ENCODE data around the gene ZFAND2B. TPM values are rescaled to one million over a fixed set of nuclear protein-coding genes. Genes with fewer than 3 reads are reported as not detected.
"Not testable (repeated sequence)": the region's sequence is repeated elsewhere in the genome, so short reads cannot be mapped to it uniquely, and the experiment has no call there.

ZFAND2B gene
- polyA plus RNA-seq, 4 donors: 46.9 to 182 (median 101) TPM

DNA sequence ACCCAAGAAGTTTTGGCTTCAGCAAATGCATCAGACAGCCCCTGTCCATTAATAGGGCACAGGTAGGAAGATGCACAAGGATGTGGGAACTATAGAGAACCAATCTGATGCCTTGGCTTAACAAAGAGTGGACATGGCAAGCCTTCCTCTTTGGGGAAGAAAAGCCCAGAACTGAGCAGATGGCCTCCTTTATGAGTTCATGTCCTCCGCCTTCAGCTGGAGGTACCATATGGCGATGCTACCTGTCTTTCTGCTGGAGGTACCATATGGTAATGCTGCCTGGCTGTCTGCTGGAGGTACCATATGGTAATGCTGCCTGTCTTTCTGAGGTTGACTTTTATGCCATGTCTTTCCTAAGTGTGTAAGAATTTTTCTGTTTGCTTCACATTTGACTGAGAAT is 22.5 kb upstream of the ZFAND2B start:
- no peak overlapping the region for H3K27ac ChIP-seq (ENCODE audit: low read depth in 1 of 3, low read length in 2 of 3)
- WGBS, 3 donors: 82 to 96% (median 92%) methylated on average over 2 of the region's 2 CpGs
- H3K4me1 ChIP-seq (ENCODE audit: control insufficient read depth in 3 of 3, insufficient read depth in 2 of 3, low read depth in 1 of 3, low read length in 2 of 3): peaks cover 0 to 4% (median under 1%) of the 10 kb centered on the region in 3 donors
- no peaks in the 10 kb centered on the region for H3K9me3 ChIP-seq (ENCODE audit: control insufficient read depth in 2 of 2, insufficient read depth in 1 of 2, low read depth in 1 of 2, low read length in 1 of 2)
- H3K36me3 ChIP-seq (ENCODE audit: control insufficient read depth in 3 of 3, insufficient read depth in 2 of 3, low read depth in 1 of 3, low read length in 3 of 3): peaks cover 23 to 44% (median 24%) of the 10 kb centered on the region in 3 donors
- H3K4me3 ChIP-seq (ENCODE audit: low read depth in 1 of 3, low read length in 3 of 3): no peak overlapping the region
- FAIRE-seq: no peak
- no peaks in the 10 kb centered on the region for H3K27me3 ChIP-seq (ENCODE audit: control insufficient read depth in 3 of 3, insufficient read depth in 3 of 3, low read length in 3 of 3)
- DNase-seq: no peak

DNA sequence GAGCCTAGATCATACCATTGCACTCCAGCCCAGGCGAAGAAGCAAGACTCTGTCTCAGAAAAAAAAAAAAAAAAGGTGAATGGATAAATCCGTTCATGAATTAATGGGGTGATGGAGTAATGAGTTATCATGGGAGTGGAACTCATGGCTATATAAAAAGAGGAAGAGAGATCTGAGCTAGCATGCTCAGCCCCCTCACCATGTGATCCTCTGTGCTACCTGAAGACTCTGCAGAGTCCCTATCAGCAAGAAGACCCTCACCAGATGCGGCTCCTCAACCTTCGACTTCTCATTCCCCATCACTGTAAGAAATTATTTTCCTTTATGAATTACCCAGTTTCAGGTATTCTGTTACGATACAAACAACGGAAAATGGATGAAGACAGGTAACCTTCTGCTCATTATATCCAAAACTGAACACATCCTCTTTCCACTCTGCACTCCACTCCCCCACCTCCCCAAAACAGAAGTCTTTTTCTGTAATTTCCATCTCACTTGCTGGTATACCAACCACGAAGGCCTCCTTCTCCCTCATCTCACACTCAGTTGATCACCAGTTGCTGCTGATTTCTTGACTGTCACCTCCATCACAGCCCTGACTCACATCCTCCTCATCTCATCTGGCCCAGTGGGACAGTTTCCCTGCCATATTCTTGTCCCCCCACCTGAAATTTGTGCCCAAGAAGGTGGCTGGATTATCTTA is 19.7 kb upstream of the ZFAND2B start:
- no peaks in the 10 kb centered on the region for H3K9me3 ChIP-seq (ENCODE audit: control insufficient read depth in 2 of 2, insufficient read depth in 1 of 2, low read depth in 1 of 2, low read length in 1 of 2)
- H3K36me3 ChIP-seq (ENCODE audit: control insufficient read depth in 3 of 3, insufficient read depth in 2 of 3, low read depth in 1 of 3, low read length in 3 of 3): peaks cover 10 to 19% (median 14%) of the 10 kb centered on the region in 3 donors
- no peak for DNase-seq
- no peaks in the 10 kb centered on the region for H3K4me1 ChIP-seq (ENCODE audit: control insufficient read depth in 3 of 3, insufficient read depth in 2 of 3, low read depth in 1 of 3, low read length in 2 of 3)
- H3K27me3 ChIP-seq (ENCODE audit: control insufficient read depth in 3 of 3, insufficient read depth in 3 of 3, low read length in 3 of 3): no peaks in the 10 kb centered on the region
- no peak for FAIRE-seq
- H3K4me3 ChIP-seq (ENCODE audit: low read depth in 1 of 3, low read length in 3 of 3): no peak overlapping the region
- H3K27ac ChIP-seq (ENCODE audit: low read depth in 1 of 3, low read length in 2 of 3): no peak overlapping the region
- WGBS, 3 donors: 84 to 87% (median 87%) methylated on average over 7 of the region's 7 CpGs

DNA sequence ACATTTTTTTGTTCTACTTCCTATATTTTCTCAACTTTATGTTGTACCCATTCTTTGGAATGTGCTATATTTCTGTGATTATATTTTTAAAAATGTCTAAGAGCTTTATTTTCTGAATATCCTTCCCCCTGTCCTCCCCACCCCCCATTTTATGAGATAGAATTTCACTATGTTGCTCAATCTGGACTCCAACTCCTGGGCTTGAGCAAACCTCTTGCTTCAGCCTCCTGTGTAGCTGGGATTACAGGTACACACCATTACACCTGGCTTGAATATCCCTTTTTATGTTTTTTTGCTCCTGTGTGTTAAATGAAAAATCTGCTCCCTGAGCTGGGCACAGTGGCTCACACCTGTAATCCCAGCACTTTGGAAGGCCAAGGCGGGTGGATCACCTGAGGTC is 9.2 kb upstream of the ZFAND2B start:
- Histone ChIP-seq H3K4me3 (ENCODE audit: low read depth in 1 of 3, low read length in 3 of 3) (no peak overlapping the region), H3K27me3 (ENCODE audit: control insufficient read depth in 3 of 3, insufficient read depth in 3 of 3, low read length in 3 of 3) (peaks cover 0 to 6% (median 4%) of the 10 kb centered on the region in 3 donors), H3K27ac (ENCODE audit: low read depth in 1 of 3, low read length in 2 of 3) (no peak overlapping the region), H3K9me3 (ENCODE audit: control insufficient read depth in 2 of 2, insufficient read depth in 1 of 2, low read depth in 1 of 2, low read length in 1 of 2) (no peaks in the 10 kb centered on the region), H3K4me1 (ENCODE audit: control insufficient read depth in 3 of 3, insufficient read depth in 2 of 3, low read depth in 1 of 3, low read length in 2 of 3) (no peaks in the 10 kb centered on the region), H3K36me3 (ENCODE audit: control insufficient read depth in 3 of 3, insufficient read depth in 2 of 3, low read depth in 1 of 3, low read length in 3 of 3) (no peaks in the 10 kb centered on the region)
- DNase-seq (no peak), FAIRE-seq (no peak)
- WGBS, 3 donors: 92 to 100% (median 100%) methylated on average over 1 of the region's 1 CpG

DNA sequence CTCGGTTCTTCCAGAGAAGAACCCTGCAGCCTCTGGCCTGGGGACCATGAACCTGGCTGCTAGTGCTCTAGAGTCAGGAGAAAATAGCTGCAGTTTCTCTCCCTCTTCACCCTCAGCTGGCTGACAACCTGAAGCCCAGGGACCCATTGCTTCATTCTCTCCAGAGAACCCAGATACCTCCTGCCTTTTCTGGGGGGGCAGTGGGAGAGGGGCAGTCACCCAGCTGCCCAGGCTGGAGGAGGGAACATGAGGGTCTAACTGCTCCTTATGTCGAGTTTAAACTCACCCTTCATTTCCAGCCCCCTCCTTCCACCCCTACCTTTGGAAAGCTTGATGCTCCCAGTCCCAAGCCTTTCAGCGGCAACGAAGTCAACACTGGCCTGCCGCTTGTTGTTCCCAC is 7.6 kb upstream of the ZFAND2B start:
- Histone ChIP-seq H3K27ac (ENCODE audit: low read depth in 1 of 3, low read length in 2 of 3) (no peak overlapping the region), H3K4me1 (ENCODE audit: control insufficient read depth in 3 of 3, insufficient read depth in 2 of 3, low read depth in 1 of 3, low read length in 2 of 3) (no peaks in the 10 kb centered on the region), H3K27me3 (ENCODE audit: control insufficient read depth in 3 of 3, insufficient read depth in 3 of 3, low read length in 3 of 3) (peaks cover 0 to 6% (median 4%) of the 10 kb centered on the region in 3 donors), H3K4me3 (ENCODE audit: low read depth in 1 of 3, low read length in 3 of 3) (no peak overlapping the region), H3K9me3 (ENCODE audit: control insufficient read depth in 2 of 2, insufficient read depth in 1 of 2, low read depth in 1 of 2, low read length in 1 of 2) (no peaks in the 10 kb centered on the region), H3K36me3 (ENCODE audit: control insufficient read depth in 3 of 3, insufficient read depth in 2 of 3, low read depth in 1 of 3, low read length in 3 of 3) (no peaks in the 10 kb centered on the region)
- 75 to 87% (median 85%) methylated on average over 5 of the region's 5 CpGs for WGBS, 3 donors
- no peak for DNase-seq
- FAIRE-seq: no peak

DNA sequence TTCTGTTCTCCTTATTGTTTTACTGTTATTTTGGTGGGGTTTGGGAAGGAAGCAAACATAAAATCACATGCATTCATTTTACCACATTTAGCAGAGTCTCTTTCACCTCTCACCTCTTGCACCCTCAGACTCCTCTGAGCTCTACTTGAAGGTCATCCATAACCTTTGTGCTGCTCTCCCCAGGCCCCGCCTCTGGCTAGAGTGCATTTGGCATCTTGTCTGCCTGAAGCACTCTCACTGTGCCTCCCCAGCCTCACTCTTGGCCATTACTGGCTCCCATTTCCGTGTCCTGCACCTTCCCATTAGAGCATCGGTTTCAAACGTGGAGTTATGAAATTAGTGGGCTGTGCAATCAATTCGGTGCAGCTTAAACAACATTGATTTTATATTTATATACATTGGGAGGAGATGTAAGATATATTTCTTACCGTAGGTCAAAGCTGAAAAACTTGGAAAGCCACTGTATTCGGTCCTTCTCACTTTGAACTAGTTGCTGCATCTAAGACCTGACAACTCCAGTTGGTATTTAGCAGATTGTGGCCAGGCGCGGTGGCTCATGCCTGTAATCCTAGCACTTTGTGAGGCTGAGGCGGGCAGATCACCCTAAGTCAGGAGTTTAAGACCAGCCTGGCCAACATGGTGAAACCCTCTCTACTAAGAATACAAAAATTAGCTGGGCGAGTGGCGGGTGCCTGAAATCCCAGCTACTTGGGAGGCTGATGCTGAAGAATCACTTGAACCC is 6.9 kb upstream of the ZFAND2B start:
- Histone ChIP-seq H3K27ac (ENCODE audit: low read depth in 1 of 3, low read length in 2 of 3) (no peak overlapping the region), H3K27me3 (ENCODE audit: control insufficient read depth in 3 of 3, insufficient read depth in 3 of 3, low read length in 3 of 3) (peaks cover 0 to 6% (median 4%) of the 10 kb centered on the region in 3 donors), H3K4me1 (ENCODE audit: control insufficient read depth in 3 of 3, insufficient read depth in 2 of 3, low read depth in 1 of 3, low read length in 2 of 3) (no peaks in the 10 kb centered on the region), H3K9me3 (ENCODE audit: control insufficient read depth in 2 of 2, insufficient read depth in 1 of 2, low read depth in 1 of 2, low read length in 1 of 2) (no peaks in the 10 kb centered on the region), H3K4me3 (ENCODE audit: low read depth in 1 of 3, low read length in 3 of 3) (no peak overlapping the region), H3K36me3 (ENCODE audit: control insufficient read depth in 3 of 3, insufficient read depth in 2 of 3, low read depth in 1 of 3, low read length in 3 of 3) (no peaks in the 10 kb centered on the region)
- 74 to 83% (median 78%) methylated on average over 12 of the region's 12 CpGs for WGBS, 3 donors
- FAIRE-seq (no peak), DNase-seq (no peak)

DNA sequence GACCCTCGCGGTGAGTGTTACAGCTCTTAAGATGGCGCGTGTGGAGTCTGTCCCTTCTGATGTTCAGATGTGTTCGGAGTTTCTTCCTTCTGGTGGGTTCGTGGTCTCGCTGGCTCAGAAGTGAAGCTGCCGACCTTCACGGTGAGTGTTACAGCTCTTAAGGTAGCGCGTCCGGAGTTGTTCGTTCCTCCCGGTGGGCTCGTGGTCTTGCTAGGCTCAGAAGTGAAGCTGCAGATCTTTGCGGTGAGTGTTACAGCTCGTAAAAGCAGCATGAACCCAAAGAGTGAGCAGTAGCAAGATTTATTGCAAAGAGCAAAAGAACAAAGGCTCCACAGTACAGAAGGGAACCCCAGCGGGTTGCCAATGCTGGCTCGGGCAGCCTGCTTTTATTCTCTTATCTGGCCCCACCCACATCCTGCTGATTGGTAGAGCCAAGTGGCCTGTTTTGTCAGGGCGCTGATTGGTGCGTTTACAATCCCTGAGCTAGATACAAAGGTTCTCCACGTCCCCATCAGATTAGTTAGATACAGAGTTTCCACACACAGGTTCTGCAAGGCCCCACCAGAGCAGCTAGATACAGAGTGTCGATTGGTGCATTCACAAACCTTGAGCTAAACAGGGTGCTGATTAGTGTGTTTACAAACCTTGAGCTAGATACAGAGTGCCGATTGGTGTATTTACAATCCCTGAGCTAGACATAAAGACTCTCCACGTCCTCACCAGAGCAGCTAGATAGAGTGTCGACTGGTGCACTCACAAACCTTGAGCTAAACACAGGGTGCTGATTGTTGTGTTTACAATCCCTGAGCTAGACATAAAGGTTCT is 5.9 kb upstream of the ZFAND2B start:
- WGBS, 3 donors: 68 to 77% (median 71%) methylated on average over 24 to 25 of the region's 26 CpGs
- not testable (repeated sequence) for DNase-seq

DNA sequence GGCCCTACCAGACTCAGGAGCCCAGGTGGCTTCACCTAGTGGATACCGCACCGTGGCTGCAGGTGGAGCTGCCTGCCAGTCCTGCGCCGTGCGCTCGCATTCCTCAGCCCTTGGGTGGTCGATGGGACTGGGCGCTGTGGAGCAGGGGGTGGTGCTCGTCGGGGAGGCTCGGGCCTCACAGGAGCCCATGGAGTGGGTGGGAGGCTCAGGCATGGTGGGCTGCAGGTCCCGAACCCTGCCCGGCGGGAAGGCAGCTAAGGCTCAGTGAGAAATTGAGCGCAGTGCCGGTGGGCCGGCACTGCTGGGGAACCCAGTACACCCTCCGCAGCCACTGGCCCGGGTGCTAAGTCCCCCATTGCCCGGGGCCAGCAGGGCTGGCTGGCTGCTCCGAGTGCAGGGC is 5.3 kb upstream of the ZFAND2B start:
- not testable (repeated sequence) for H3K36me3 ChIP-seq (ENCODE audit: control insufficient read depth in 3 of 3, insufficient read depth in 2 of 3, low read depth in 1 of 3, low read length in 3 of 3); H3K27ac ChIP-seq (ENCODE audit: low read depth in 1 of 3, low read length in 2 of 3); H3K4me3 ChIP-seq (ENCODE audit: low read depth in 1 of 3, low read length in 3 of 3); DNase-seq; FAIRE-seq; H3K27me3 ChIP-seq (ENCODE audit: control insufficient read depth in 3 of 3, insufficient read depth in 3 of 3, low read length in 3 of 3); H3K4me1 ChIP-seq (ENCODE audit: control insufficient read depth in 3 of 3, insufficient read depth in 2 of 3, low read depth in 1 of 3, low read length in 2 of 3); H3K9me3 ChIP-seq (ENCODE audit: control insufficient read depth in 2 of 2, insufficient read depth in 1 of 2, low read depth in 1 of 2, low read length in 1 of 2)
- WGBS, 3 donors: 89 to 93% (median 90%) methylated on average over 14 to 21 of the region's 21 CpGs

More for the DNA sequence above, 5.9 kb upstream of the ZFAND2B start:
- not testable (repeated sequence) for H3K4me3 ChIP-seq (ENCODE audit: low read depth in 1 of 3, low read length in 3 of 3); H3K9me3 ChIP-seq (ENCODE audit: control insufficient read depth in 2 of 2, insufficient read depth in 1 of 2, low read depth in 1 of 2, low read length in 1 of 2); H3K36me3 ChIP-seq (ENCODE audit: control insufficient read depth in 3 of 3, insufficient read depth in 2 of 3, low read depth in 1 of 3, low read length in 3 of 3); H3K27ac ChIP-seq (ENCODE audit: low read depth in 1 of 3, low read length in 2 of 3); FAIRE-seq; H3K4me1 ChIP-seq (ENCODE audit: control insufficient read depth in 3 of 3, insufficient read depth in 2 of 3, low read depth in 1 of 3, low read length in 2 of 3); H3K27me3 ChIP-seq (ENCODE audit: control insufficient read depth in 3 of 3, insufficient read depth in 3 of 3, low read length in 3 of 3)

DNA sequence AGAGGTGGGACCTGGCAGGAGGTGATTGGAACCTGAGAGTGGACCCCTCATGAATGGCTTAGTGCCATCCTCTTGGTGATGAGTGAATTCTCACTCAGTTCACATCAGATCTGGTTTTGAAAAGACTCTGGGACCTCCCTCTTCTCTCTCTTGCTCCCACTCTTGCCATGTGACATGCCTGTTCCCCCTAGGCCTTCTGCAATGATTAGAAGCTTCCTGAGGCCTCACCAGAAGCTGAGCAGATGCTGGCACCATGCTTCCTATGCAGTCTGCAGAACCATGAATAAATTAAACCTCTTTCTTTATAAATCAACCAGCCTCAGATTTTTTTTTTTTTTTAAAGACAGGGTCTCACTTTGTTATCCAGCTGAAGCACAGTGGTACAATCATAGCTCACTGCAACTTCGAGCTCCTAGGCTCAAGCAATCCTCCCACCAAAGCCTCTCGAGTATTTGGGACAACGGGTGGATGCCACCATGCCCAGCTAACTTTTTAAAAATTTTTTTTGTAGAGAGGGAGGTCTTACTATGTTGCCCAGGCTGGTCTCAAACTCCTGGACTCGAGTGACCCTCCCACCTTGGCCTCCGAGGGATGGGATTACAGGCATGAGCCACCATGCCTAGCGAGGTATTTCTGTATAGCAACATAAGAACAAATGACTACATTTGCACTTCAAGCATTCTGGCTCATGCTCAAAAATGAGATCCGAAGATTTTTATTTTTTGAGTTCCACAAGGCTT is 2.0 kb upstream of the ZFAND2B start:
- Histone ChIP-seq H3K36me3 (ENCODE audit: control insufficient read depth in 3 of 3, insufficient read depth in 2 of 3, low read depth in 1 of 3, low read length in 3 of 3) (peaks cover 4 to 22% (median 7%) of the 10 kb centered on the region in 3 donors), H3K27ac (ENCODE audit: low read depth in 1 of 3, low read length in 2 of 3) (no peak overlapping the region), H3K27me3 (ENCODE audit: control insufficient read depth in 3 of 3, insufficient read depth in 3 of 3, low read length in 3 of 3) (no peaks in the 10 kb centered on the region), H3K9me3 (ENCODE audit: control insufficient read depth in 2 of 2, insufficient read depth in 1 of 2, low read depth in 1 of 2, low read length in 1 of 2) (no peaks in the 10 kb centered on the region), H3K4me3 (ENCODE audit: low read depth in 1 of 3, low read length in 3 of 3) (no peak overlapping the region), H3K4me1 (ENCODE audit: control insufficient read depth in 3 of 3, insufficient read depth in 2 of 3, low read depth in 1 of 3, low read length in 2 of 3) (peaks cover 0 to 18% (median 0%) of the 10 kb centered on the region in 3 donors)
- no peak for DNase-seq
- FAIRE-seq: no peak
- WGBS, 3 donors: 89 to 94% (median 93%) methylated on average over 7 of the region's 7 CpGs

All from small intestine (tissue), 7 donors.